Neural crest cell (in vitro differentiated cells): ENCODE measurements around the gene TCF4. TPM values are rescaled to one million over a fixed set of nuclear protein-coding genes. Genes with fewer than 3 reads are reported as not detected.

Experiments used
- DNase-seq: peaks from one replicate; pipeline ENCODE4 v3.0.0; 2021; ENCODE audit warnings: low read depth, mixed read lengths, low spot score
- H3K27ac Mint-ChIP-seq: one replicate; pipeline ENCODE4 v1.8.0; 2021; ENCODE audit warnings: mild to moderate bottlenecking, mixed read lengths; ENCODE audit not compliant: unreplicated experiment
- H3K27me3 Mint-ChIP-seq: 2 replicates; pipeline ENCODE4 v1.8.0; 2021; ENCODE audit warnings: low read depth, mild to moderate bottlenecking, mixed read lengths
- H3K36me3 Mint-ChIP-seq: 2 replicates; pipeline ENCODE4 v1.8.0; 2021; ENCODE audit warnings: low read depth, mild to moderate bottlenecking, mixed read lengths
- H3K4me1 Mint-ChIP-seq: 2 replicates; pipeline ENCODE4 v1.8.0; 2021; ENCODE audit warnings: mixed read lengths
- H3K4me3 Mint-ChIP-seq: one replicate; pipeline ENCODE4 v1.8.0; 2021; ENCODE audit warnings: mild to moderate bottlenecking, mixed read lengths
- H3K9me3 Mint-ChIP-seq: 2 replicates; pipeline ENCODE4 v1.8.0; 2021; ENCODE audit warnings: mixed read lengths
- total RNA-seq: library from RNA; stranded (reverse); gene quantifications from 2 replicates; pipeline ENCODE4 v1.2.1, GENCODE V29; 2021
- TF ChIP-seq, protein P1 (sequence below): fragments of 200-600 bp; sonication (generic); conservative IDR thresholded peaks from 2 replicates; pipeline ENCODE4 v1.5.0; 2021; ENCODE audit warnings: antibody characterized with exemption, mild to moderate bottlenecking

Gene TCF4
- total RNA-seq, 1 donor from 2014 or later = 89.9 TPM

DNA sequence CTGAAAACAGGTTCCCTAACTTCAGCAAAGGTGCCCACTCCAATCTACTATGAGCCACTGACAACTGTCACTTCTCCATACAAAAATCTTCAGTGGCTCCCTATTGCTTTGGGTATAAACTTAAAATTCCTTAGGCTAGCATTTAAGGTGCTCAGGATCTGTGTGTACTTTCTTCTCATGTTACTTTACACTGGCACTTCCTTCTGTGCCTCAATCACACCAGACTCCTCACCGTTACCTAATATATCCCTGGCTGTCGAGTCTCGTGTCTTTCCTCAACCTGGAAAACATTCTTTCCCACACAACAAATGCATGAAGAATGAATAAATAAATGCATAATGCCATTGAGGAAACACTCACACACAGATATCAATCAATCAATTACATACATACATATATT, 101.1 kb downstream of the TCF4 start:
- Mint-ChIP-seq H3K9me3 (no peaks in the 10 kb centered on the region), H3K27me3 (no peaks in the 10 kb centered on the region), H3K36me3 (peaks cover 4% of the 10 kb centered on the region), H3K4me1 (peaks cover 33% of the 10 kb centered on the region), H3K27ac (peak overlapping the region; percentile 30), H3K4me3 (no peak overlapping the region)
- no peak for DNase-seq
- TF ChIP-seq, protein P1, sequence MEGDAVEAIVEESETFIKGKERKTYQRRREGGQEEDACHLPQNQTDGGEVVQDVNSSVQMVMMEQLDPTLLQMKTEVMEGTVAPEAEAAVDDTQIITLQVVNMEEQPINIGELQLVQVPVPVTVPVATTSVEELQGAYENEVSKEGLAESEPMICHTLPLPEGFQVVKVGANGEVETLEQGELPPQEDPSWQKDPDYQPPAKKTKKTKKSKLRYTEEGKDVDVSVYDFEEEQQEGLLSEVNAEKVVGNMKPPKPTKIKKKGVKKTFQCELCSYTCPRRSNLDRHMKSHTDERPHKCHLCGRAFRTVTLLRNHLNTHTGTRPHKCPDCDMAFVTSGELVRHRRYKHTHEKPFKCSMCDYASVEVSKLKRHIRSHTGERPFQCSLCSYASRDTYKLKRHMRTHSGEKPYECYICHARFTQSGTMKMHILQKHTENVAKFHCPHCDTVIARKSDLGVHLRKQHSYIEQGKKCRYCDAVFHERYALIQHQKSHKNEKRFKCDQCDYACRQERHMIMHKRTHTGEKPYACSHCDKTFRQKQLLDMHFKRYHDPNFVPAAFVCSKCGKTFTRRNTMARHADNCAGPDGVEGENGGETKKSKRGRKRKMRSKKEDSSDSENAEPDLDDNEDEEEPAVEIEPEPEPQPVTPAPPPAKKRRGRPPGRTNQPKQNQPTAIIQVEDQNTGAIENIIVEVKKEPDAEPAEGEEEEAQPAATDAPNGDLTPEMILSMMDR = no peak

DNA sequence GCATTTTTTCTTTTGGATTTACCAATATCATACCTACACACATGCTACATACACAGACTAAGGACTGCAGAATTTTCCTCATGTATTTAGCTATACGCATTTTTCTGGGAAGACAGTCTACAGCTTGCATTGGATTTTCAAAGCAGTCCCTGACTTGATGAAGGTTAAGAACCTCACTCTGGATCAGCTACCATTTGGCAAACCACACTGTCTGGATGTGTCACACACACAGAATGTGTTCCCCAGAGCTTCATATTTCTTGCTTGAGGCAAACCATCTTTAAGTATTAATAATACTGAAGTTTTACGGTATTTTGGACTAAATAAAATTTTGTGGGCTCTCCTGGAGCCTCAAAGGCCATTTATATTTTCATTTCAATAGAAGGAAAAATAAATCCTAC, 102.3 kb downstream of the TCF4 start:
- Mint-ChIP-seq H3K9me3 (no peaks in the 10 kb centered on the region), H3K4me1 (peaks cover 20% of the 10 kb centered on the region), H3K36me3 (peaks cover 7% of the 10 kb centered on the region), H3K27me3 (no peaks in the 10 kb centered on the region), H3K4me3 (no peak overlapping the region), H3K27ac (no peak overlapping the region)
- DNase-seq = no peak
- TF ChIP-seq, protein P1 = no peak

DNA sequence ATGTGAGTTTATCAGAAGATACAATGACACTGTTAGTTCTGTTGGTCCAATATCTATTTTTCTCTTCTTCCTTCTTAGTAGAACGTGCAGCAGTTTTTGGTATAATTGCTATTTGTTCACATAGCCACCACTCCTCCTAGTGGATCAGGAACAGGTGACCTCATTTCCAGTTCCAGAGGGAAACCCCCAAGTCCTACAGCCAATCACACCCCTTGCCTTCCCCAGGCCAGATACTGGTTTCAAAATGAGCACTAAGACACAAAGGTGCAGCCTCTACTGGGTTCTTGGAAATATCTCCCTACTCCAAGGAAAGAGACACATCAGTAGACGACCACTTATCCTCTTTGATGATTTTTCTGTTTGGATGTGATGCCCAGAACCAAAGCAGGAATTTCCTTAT, 103.2 kb downstream of the TCF4 start:
- Mint-ChIP-seq H3K27ac (no peak overlapping the region), H3K4me1 (peaks cover 17% of the 10 kb centered on the region), H3K36me3 (peaks cover 7% of the 10 kb centered on the region), H3K9me3 (no peaks in the 10 kb centered on the region), H3K4me3 (no peak overlapping the region), H3K27me3 (no peaks in the 10 kb centered on the region)
- DNase-seq = no peak
- TF ChIP-seq, protein P1 = no peak

DNA sequence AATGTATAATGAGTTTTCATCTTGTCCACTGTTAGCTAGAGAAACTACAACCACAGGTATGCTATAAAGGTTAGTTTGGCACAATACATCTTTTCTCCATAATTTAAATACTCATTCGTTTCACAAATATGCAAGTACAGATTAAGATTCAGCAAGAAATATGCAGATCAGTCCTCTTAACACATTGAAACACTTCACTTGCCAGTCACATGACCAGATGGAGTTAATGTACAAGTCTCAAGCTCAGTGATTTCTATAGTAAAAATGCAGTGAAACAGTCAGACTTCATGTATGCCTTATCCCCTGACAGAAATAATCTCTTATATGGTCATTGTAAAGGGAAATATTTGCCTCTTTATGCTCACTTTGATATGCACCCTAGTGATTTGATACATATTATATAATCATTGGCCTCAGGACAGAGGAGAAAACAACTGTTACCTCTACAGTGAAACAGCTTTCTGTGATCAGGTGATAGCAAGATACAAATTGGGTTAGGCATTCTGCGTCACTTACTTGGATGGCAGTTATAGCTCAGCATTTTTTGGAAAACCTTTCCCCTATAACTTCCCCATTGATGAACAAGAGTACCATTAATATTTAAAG, 104.6 kb downstream of the TCF4 start:
- H3K9me3 Mint-ChIP-seq = no peaks in the 10 kb centered on the region
- H3K4me3 Mint-ChIP-seq = no peak overlapping the region
- TF ChIP-seq, protein P1 = no peak
- peaks cover 7% of the 10 kb centered on the region for H3K36me3 Mint-ChIP-seq
- H3K4me1 Mint-ChIP-seq = peaks cover 7% of the 10 kb centered on the region
- H3K27ac Mint-ChIP-seq = no peak overlapping the region
- no peak for DNase-seq
- H3K27me3 Mint-ChIP-seq = no peaks in the 10 kb centered on the region

GRCh38 chr18:55479656-55480420, 108.2 kb downstream of the TCF4 start:
- no peak overlapping the region for H3K4me3 Mint-ChIP-seq
- TF ChIP-seq, protein P1 = no peak
- H3K9me3 Mint-ChIP-seq = no peaks in the 10 kb centered on the region
- H3K4me1 Mint-ChIP-seq = peaks cover 5% of the 10 kb centered on the region
- peak overlapping the region; percentile 1 for H3K27ac Mint-ChIP-seq
- no peaks in the 10 kb centered on the region for H3K27me3 Mint-ChIP-seq
- H3K36me3 Mint-ChIP-seq = peaks cover 7% of the 10 kb centered on the region
- DNase-seq = no peak
